GM21723 (cell line): Measurements from ENCODE around the gene CNGB1.
"Not testable (repeated sequence)": the region's sequence is repeated elsewhere in the genome, so short reads cannot be mapped to it uniquely, and the experiment has no call there.

Experiments
- ATAC-seq: cut with Tn5 transposase; IDR thresholded peaks from one replicate; pipeline ENCODE4 v1.9.1; 2021; ENCODE audit warnings: mild to moderate bottlenecking, moderate library complexity; ENCODE audit not compliant: unreplicated experiment

CNGB1 gene

DNA sequence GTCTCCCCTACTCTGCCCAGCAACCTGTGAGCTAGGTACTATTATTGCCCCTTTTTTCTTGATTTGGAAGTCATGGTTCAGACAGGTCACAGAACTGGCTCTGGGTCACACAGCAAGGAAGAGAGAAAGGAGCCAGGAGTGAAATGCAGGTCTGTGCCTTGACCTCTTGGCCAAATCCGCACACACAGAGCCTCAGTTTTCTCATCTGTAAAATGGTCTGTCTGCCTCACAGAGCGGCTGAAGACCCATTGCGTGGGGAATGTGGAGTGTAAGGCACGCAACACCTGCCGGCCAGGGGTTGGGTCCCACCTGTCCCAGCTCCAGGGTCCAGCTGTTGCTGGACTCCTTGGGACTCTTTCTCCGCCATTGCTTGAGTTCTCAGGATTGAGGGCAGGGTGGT, 32.4 kb downstream of the CNGB1 start:
- no peak for ATAC-seq

DNA sequence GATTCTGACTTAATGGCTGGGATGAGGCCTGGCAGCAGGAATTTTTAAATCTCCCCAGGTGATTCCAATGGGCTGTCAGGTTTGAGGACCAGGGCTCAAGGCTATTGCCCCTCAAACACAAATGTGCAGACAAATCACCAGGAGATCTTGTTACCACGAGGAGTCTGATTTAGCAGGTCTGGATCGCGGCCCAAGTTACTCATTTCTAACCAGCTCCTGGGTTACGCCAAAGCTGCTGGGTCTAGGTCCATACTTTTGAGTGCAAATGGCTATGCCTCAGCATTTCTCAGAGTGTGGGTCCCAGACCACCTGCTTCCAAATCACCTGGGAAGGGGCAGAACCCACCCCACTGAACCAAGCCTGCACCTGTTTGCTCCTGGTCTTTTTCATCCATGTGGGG, 33.1 kb downstream of the CNGB1 start:
- ATAC-seq: no peak

GRCh38 chr16:57935904-57936303, 35.0 kb downstream of the CNGB1 start:
- no peak for ATAC-seq

- no peak for ATAC-seq
These were observed 40.4 kb downstream of the CNGB1 start for GRCh38 chr16:57930533-57930932.

DNA sequence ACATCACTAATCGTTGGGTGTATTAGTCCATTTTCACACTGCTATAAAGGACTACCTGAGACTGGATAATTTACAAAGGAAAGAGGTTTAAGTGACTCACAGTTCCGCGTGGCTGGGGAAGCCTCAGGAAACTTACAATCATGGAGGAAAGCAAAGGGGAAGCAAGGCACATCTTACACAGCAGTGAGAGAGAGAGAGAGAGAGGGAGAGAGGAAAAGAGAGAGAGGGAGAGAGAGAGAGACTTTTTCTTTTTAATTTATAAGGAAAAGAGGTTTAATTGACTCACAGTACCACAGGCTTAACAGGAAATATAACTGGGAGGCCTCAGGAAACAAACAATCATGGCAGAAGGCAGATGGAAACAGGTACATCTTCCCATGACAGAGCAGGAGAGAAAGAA, 41.7 kb downstream of the CNGB1 start:
- ATAC-seq: no peak

- no peak for ATAC-seq
These were observed 44.9 kb downstream of the CNGB1 start for GRCh38 chr16:57926041-57926440.

DNA sequence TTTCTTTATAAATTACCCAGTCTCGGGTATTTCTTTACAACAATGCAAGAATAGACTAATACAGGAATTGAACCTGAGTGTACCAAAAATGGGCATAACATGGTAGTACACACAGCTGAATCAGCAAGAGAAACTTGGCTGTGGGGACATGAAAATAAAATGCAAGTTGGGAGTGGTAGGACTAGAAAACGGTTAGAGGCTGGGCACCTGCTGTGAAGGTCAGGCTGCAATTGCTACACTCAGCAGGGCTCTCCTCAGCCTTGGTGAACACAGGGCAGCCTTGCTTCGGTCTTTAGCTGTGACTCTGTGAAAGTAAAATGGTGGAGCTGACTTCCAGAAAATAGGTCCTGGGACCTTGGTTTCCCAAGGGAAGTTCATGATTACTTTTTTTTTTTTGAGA, 45.6 kb downstream of the CNGB1 start:
- no peak for ATAC-seq

GRCh38 chr16:57924514-57924913, 46.4 kb downstream of the CNGB1 start:
- ATAC-seq: no peak

- ATAC-seq: no peak
These were observed 47.1 kb downstream of the CNGB1 start for GRCh38 chr16:57923841-57924240.

GRCh38 chr16:57923418-57923817, 47.5 kb downstream of the CNGB1 start:
- ATAC-seq: no peak

GRCh38 chr16:57920880-57921229, 50.1 kb downstream of the CNGB1 start:
- ATAC-seq: no peak

- ATAC-seq: no peak
These were observed 50.6 kb downstream of the CNGB1 start for GRCh38 chr16:57920215-57920879.

DNA sequence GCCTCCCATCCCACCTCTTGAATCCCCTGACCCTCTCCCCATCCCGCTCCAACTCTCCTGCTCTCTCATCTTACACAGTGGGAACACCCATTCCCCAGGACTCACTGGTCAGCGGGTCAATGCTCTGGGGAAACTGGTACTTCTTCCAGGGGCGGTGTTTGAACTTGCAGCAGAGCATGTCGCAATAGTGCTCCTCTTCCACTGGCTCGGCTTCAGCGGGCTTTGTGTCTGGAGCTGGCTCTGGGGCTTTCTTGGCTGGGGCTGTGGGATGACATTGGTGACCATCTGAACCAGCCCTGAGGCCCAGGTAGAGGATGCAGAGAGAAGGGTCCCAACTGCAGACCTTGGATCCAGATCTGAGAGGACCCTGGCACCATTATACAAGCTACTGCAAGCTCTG, 51.9 kb downstream of the CNGB1 start:
- ATAC-seq: no peak

- ATAC-seq: no peak
These were observed 52.5 kb downstream of the CNGB1 start for GRCh38 chr16:57918444-57918843.

DNA sequence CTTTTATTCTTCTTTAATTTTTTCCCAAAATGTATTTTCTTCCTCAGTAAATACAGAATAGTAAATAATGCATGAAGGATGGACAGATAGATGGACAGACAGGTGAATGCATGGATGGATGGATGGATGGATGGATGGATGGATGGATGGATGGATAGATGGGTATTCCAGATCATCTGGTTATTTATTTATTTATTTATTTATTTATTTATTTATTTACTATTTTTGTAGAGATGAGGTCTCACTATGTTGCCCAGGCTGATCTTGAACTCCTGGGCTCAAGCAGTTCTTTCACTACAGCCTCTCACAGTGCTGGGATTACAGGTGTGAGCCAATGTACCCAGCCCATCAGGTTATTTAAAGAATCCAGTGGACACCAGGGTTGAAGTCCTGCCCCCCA, 53.0 kb downstream of the CNGB1 start:
- not testable (repeated sequence) for ATAC-seq

DNA sequence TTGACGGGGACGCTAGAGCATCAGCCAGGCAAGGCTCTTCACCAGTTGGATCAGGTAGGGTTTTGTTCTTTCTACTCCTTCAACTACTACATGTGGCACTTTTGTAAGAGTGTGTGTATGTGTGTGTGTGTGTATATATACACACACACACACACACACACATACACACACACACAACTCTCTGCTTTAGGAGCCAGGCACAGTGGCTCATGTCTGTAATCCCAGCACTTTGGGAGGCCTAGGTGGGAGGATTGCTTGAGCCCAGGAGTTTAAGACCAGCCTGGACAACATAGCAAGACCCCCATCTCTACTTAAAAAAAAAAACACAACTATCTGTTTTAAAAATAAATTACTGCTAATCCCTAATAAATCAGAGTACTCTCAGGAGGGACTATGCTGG, 53.4 kb downstream of the CNGB1 start:
- ATAC-seq: not testable (repeated sequence)

DNA sequence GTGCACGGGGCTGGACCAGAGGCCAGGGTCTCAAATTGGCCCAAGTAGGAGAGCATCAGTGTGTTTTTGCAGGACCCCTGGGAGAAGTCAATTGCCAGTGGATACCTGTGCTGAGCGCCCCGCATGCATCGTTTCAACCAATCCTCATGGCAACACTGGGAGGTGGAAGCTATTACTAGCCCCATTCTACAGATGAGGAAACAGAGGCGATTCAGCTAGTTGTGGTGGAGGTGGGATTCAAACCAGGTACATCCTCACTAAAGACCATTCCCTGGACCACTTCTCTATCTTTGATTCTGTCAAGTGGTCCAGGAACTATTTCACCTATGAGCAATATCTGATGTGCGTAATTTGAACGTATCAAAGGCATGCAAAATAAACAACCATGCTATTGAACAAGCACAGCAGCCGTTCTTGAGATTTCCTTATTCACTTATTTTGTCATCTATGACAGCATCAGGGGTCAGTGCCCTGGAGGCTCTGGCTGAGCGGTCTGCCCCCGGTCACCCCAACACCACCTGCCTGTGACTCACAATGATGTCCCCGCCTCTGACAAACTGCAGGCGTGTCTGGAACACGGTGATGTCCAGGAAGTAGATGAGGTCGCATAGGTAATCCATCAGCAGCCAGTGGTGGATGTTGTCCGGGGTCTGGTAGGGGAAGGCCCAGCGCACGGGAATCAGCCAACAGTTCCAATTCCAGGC, 54.0 kb downstream of the CNGB1 start:
- ATAC-seq: no peak

DNA sequence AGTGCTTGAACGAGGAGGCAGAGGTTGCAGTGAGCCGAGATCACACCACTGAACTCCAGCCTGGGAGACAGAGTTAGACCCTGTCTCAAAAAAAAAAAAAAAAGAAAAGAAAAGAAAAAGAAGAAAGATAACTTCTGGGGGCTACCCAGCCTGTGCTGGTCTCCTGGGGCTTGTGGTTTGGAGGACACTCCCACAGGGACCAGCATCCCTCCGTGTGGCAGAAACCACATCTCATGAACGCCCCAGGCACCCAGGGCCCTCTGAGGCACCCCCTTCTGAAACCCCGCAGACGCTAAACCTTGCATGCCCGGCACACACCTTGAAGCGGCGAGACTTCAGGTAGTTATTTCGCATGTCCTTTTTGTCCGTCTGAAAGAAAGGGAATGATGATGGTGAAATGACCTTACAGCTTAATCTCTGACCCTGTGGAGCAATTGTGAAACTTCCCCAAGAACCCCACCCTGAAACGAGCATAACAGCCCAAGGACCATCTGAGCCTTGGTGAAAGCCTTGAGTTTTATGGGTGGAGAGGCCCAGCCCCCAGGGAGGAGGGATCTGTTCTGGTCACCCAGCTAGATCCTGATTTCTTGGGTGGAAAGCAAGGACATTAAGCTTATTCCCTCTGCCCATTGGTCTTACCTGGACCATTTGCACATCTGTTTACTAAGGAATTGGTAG, 55.0 kb downstream of the CNGB1 start:
- no peak for ATAC-seq

DNA sequence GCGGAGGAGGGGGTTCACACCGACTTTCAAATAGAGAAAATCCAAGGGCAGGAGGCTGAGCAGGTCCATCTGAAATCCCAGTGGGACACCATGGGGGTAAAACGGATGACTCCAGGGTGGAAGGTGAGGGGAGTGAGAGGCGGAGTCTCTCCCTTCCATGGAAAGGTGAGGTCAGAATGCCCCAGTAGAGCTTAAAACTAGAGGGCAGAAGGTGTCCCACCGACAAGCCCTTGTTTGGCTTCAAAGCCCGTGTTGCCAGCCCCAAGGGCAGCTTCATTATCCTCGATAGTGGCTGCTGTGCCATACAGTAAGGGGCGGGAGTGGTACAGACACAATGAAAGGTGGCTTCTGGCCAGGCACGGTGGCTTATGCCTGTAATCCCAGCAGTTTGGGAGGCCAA, 55.7 kb downstream of the CNGB1 start:
- ATAC-seq: no peak

DNA sequence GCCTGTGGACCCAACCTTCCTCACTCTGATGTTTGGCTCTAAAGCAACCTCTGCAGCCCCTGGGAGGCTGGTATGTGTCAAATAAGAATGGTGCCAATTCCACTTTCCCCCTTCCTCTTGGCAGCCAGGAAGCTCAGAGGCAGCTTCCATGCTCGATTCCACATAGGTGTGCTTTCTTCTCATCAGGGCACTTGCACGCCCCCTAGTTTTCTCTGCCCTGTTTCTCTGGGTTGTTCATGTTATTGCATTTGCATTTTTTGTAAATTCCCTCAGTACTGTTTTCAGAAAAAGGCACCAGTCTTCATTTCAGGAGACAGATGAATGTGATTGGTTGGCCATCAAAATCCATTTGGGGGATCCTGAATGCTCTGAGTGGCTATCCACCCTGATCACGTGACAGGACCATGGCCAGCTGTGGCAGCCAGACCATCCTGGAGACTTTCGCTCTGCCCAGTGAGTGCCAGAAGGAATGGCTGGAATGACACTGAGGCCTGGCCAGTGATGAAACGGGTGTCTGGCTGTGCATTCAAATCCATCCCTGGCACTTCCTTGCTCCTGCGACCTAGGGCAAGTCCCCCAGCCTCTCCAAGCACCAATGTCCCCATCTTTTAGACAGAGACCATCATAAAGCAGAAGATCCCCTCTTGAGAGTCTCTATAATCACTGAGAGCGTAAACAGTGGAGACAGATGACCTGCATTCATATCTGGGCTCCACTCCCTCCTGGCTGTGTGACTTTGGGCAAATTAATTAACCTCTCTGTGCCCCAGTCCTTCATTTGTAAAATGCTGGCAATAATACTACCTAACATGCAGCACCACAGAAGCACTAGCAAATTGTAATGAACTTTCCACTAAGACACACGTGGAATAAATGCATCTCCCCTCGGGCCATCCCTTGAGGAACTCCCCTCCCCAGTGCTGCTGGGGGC, 56.4 kb downstream of the CNGB1 start:
- ATAC-seq: no peak

DNA sequence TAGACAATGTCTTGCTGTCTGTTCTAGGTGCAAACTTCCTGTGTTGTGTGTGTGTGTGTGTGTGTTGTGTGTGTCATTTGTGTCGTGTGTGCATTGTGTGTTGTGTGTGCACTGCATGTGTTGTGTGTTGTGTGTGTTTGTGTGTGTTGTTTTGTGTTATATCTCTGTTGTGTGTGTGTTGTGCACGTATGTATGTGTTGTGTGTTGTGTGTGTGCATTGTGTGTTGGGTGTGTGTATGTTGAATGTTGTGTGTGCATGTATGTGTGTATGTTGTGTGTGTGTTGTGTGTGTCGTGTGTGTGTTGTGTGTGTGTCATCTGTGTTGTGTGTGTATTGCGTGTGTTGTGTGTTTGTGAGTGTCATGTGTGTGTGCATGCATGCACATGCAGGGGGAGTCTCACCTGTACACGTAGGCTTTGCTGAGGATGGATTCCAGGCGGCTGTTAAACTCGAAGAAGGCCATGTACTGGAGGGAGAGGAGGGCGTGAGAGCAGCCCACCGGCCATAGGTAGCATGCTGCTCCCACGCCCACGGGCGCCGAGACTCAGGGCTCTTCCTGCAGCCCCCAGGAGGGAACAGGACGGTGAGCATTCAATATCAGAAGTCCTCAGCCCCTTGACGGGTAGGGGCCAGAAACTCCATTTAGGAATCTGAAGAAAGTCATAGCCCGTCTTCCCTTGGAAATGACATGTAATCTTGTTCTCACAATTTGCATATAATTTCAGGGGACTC, 58.2 kb downstream of the CNGB1 start:
- no peak for ATAC-seq
